Endothelial cell of umbilical vein (primary cell): Measurements from ENCODE around the gene CECR2. TPM values are rescaled to one million over a fixed set of nuclear protein-coding genes. Genes with fewer than 3 reads are reported as not detected.

Experiments used
- BruUV-seq: library from RNA; stranded (reverse); fragments of 400-500 nt; replicated peaks from 2 replicates; lab custom pipeline; 2021; lab: Mats Ljungman, UMichigan
- CTCF ChIA-PET: fragments of 300-600, 350-600 bp; sonication (Branson Sonifier 250); formaldehyde crosslinking; loops from one replicate; lab custom pipeline; 2021; ENCODE audit warnings: antibody characterized with exemption, inconsistent platforms; lab: Charles Lee
- POLR2A ChIA-PET: fragments of 300-600, 350-600 bp; sonication (Branson Sonifier 250); formaldehyde crosslinking; loops from one replicate; lab custom pipeline; 2021; ENCODE audit warnings: antibody characterized with exemption, inconsistent platforms; lab: Charles Lee
- DNase-seq: peaks from one replicate; pipeline ENCODE4 v3.0.0-alpha.2; 2011; ENCODE audit warnings: low read depth, low spot score
- FAIRE-seq: peaks from 2 replicates; lab custom pipeline; 2011; peaks lifted over from hg19 to GRCh38; lab: Jason Lieb, UNC
- H2AFZ ChIP-seq: 2 replicates; pipeline ENCODE4 v1.6.0; 2012; ENCODE audit warnings: low read depth, low read length, control low read depth, inconsistent platforms
- H3K27ac ChIP-seq: 2 replicates; pipeline ENCODE4 v1.5.1; 2011; ENCODE audit warnings: low read depth, mild to moderate bottlenecking, control low read depth, low read length, moderate library complexity; ENCODE audit not compliant: insufficient read depth
- H3K27me3 ChIP-seq, 2 experiments: 2 replicates each; pipeline versions ENCODE4 v1.6.0 to v1.6.1; 2011; ENCODE audit warnings: low read length in 2 of 2, mixed read lengths in 1 of 2; ENCODE audit not compliant: control insufficient read depth in 2 of 2, insufficient read depth in 2 of 2
- H3K36me3 ChIP-seq, 2 experiments: 2 replicates in 1 of 2; 3 replicates in 1 of 2; pipeline ENCODE4 v1.5.1; 2011; ENCODE audit warnings: low read length in 2 of 2, mild to moderate bottlenecking in 1 of 2, moderate library complexity in 1 of 2; ENCODE audit not compliant: control insufficient read depth in 2 of 2, insufficient read depth in 2 of 2; ENCODE audit errors: extremely low read depth in 1 of 2
- H3K4me1 ChIP-seq: 3 replicates; pipeline ENCODE4 v1.5.1; 2011; ENCODE audit warnings: mild to moderate bottlenecking, low read length; ENCODE audit not compliant: control insufficient read depth, insufficient read depth; ENCODE audit errors: extremely low read depth
- H3K4me2 ChIP-seq: 2 replicates; pipeline ENCODE4 v1.6.1; 2011; ENCODE audit warnings: low read length, control low read depth, mixed read lengths; ENCODE audit not compliant: insufficient read depth
- H3K4me3 ChIP-seq, 3 experiments: fragments of 200-600 bp in 1 of 3; sonication (generic), shearing (Covaris generic) in 1 of 3; replicated peaks in 1 of 3; 2 replicates each; pipeline ENCODE4 v1.5.1; 2011 to 2016; ENCODE audit warnings: control low read depth in 3 of 3, low read length in 3 of 3, mild to moderate bottlenecking in 2 of 3, inconsistent platforms in 1 of 3, low read depth in 1 of 3, moderate library complexity in 1 of 3; ENCODE audit not compliant: insufficient read depth in 1 of 3
- H3K79me2 ChIP-seq: 2 replicates; pipeline ENCODE4 v1.6.0; 2012; ENCODE audit warnings: low read length, inconsistent platforms; ENCODE audit not compliant: control insufficient read depth, insufficient read depth
- H3K9ac ChIP-seq: replicated peaks from 2 replicates; pipeline ENCODE3; 2011; ENCODE audit warnings: low read length, control low read depth; ENCODE audit not compliant: insufficient read depth; ENCODE audit errors: extremely low read depth
- H3K9me1 ChIP-seq: replicated peaks from 3 replicates; pipeline ENCODE4 v1.6.0; 2011; ENCODE audit warnings: mild to moderate bottlenecking, low read length; ENCODE audit not compliant: control insufficient read depth, insufficient read depth; ENCODE audit errors: extremely low read depth
- H3K9me3 ChIP-seq: replicated peaks from 2 replicates; pipeline ENCODE4 v1.5.1; 2012; ENCODE audit warnings: low read length, inconsistent platforms; ENCODE audit not compliant: control insufficient read depth, insufficient read depth
- H4K20me1 ChIP-seq: replicated peaks from 2 replicates; pipeline ENCODE3; 2011; ENCODE audit warnings: mild to moderate bottlenecking, low read length; ENCODE audit not compliant: control insufficient read depth, insufficient read depth; ENCODE audit errors: extremely low read depth
- CTCF ChIP-seq, 2 donors: IDR thresholded peaks; 1 replicate in 1 of 2; 2 replicates in 1 of 2; pipeline ENCODE4 v1.5.1; 2011; ENCODE audit warnings: low read length in 2 of 2, mild to moderate bottlenecking in 2 of 2, moderate library complexity in 2 of 2, control low read depth in 1 of 2, inconsistent platforms in 1 of 2, low read depth in 1 of 2; ENCODE audit not compliant: insufficient read depth in 1 of 2; ENCODE audit errors: extremely low read depth in 1 of 2
- EZH2 ChIP-seq: IDR thresholded peaks from 2 replicates; pipeline ENCODE4 v1.6.1; 2012; ENCODE audit warnings: borderline replicate concordance, low read depth, mild to moderate bottlenecking, moderate library complexity, low read length, inconsistent platforms; ENCODE audit not compliant: severe bottlenecking
- FOS ChIP-seq: IDR thresholded peaks from 2 replicates; pipeline ENCODE4 v1.6.1; 2011; ENCODE audit warnings: mild to moderate bottlenecking, low read length, moderate library complexity, borderline replicate concordance; ENCODE audit not compliant: insufficient read depth
- GATA2 ChIP-seq: IDR thresholded peaks from 2 replicates; pipeline ENCODE4 v1.7.0; 2011; ENCODE audit warnings: low read depth, mild to moderate bottlenecking, moderate library complexity, mixed read lengths, low read length; ENCODE audit not compliant: insufficient read length, insufficient read depth
- JUN ChIP-seq: IDR thresholded peaks from 2 replicates; pipeline ENCODE4 v1.6.1; 2011; ENCODE audit warnings: borderline replicate concordance, low read depth; ENCODE audit not compliant: insufficient read length, insufficient read depth
- MYC ChIP-seq: IDR thresholded peaks from one replicate; pipeline ENCODE4 v1.6.1; 2011; ENCODE audit warnings: mild to moderate bottlenecking, low read depth, low read length
- POLR2A ChIP-seq: IDR thresholded peaks from 2 replicates; pipeline ENCODE4 v1.6.1; 2012; ENCODE audit warnings: low read depth, mild to moderate bottlenecking, control low read depth, low read length
- POLR2AphosphoS5 ChIP-seq: IDR thresholded peaks from 2 replicates; pipeline ENCODE4 v1.6.1; 2012; ENCODE audit warnings: low read depth, mild to moderate bottlenecking, control low read depth, low read length, moderate library complexity; ENCODE audit not compliant: insufficient read depth
- dilution Hi-C: fragments of 300-500 bp; cut with MboI; formaldehyde crosslinking; loops from one replicate; pipeline ENCODE4 v1.15.0; 2019; ENCODE audit warnings: low sequenced_read_pairs; ENCODE audit not compliant: extremely low pct_ligation_motif_present
- intact Hi-C: fragments of 100-400 bp; cut with micrococcal nuclease; formaldehyde crosslinking; loops from one replicate; pipeline ENCODE4 v1.10.0; 2022
- polyA plus RNA-seq, 4 experiments: library from polyadenylated mRNA; depleted of rRNA in 3 of 4; stranded (reverse) in 3 of 4; unstranded in 1 of 4; fragments of >200 nt; gene quantifications; 2 replicates each; pipeline versions ENCODE4 v1.2.1 to v1.2.3, GENCODE V29; 2011 to 2012; ENCODE audit warnings: missing spikeins in 1 of 4
- total RNA-seq: library from RNA; stranded (reverse); gene quantifications from 2 replicates; pipeline ENCODE4 v1.2.3, GENCODE V29; 2021
- TF ChIP-seq, protein P1 (sequence below): IDR thresholded peaks from 2 replicates; pipeline ENCODE4 v1.6.1; 2011; ENCODE audit not compliant: insufficient read depth, insufficient read length

CECR2 gene
- total and polyA plus RNA-seq, 2 donors (not counting 3 experiments of a cell fraction or from before 2014, with no cell fraction given), result 0.01 TPM; not detected in 1

DNA sequence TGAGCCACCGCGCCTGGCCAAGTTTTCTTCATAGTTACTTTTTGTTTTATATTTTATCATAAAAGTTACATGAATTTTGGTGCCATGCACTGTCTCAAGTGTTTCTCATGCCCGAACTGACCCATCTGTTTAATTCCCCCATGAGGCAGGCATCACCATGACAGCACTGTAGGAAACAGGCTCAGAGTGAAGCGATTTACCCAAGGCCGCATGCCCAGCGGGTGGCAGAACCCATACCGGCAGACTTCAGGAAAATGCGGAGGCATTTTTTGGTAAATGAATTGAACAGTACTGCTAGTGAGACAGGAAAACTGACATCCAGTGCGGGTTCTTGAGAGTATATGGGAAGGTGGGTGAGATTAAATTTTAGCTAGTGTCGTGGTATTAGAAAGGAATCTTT lies 19.0 kb downstream of the CECR2 start:
- CTCF ChIA-PET, result interaction anchor here (0.9 kb wide), 1 partner anchor 31 kb away, joined by 3 read pairs; no protein-coding TSS in a partner anchor
- Histone ChIP-seq H3K27ac (no peak overlapping the region), H3K9me3 (no peaks in the 10 kb centered on the region), H3K4me3 (no peak overlapping the region), H3K9me1 (no peaks in the 10 kb centered on the region), H2AFZ (no peak overlapping the region), H3K79me2 (no peaks in the 10 kb centered on the region), H4K20me1 (no peaks in the 10 kb centered on the region), H3K9ac (no peak overlapping the region), H3K36me3 (no peaks in the 10 kb centered on the region), H3K4me2 (no peak overlapping the region), H3K27me3 (no peaks in the 10 kb centered on the region), H3K4me1 (no peaks in the 10 kb centered on the region)
- FAIRE-seq (no peak), DNase-seq (no peak)
- no TSS peak for BruUV-seq
- dilution Hi-C loops (no loop called here), intact Hi-C loops (no loop called here)
- POLR2A ChIA-PET, result no interaction called here
- TF ChIP-seq POLR2A (no peak), CTCF (IDR thresholded peaks at IDR 0.05; ENCODE audit: extremely low read depth in 1 of 2, insufficient read depth in 1 of 2, low read depth in 1 of 2, low read length in 2 of 2) (no peak), MYC (no peak), JUN (no peak), EZH2 (no peak), FOS (no peak), GATA2 (no peak), POLR2AphosphoS5 (no peak)
- TF ChIP-seq, protein P1, sequence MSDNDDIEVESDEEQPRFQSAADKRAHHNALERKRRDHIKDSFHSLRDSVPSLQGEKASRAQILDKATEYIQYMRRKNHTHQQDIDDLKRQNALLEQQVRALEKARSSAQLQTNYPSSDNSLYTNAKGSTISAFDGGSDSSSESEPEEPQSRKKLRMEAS, result no peak
